Vagina (tissue), 2 donors: ENCODE data around the gene HECW1. TPM values are rescaled to one million over a fixed set of nuclear protein-coding genes. Genes with fewer than 3 reads are reported as not detected.
"Not testable (repeated sequence)": the region's sequence is repeated elsewhere in the genome, so short reads cannot be mapped to it uniquely, and the experiment has no call there.

Source experiments
- DNase-seq, 2 donors: peaks; one replicate each; pipeline ENCODE4 v3.0.0-alpha.2; 2017; ENCODE audit errors: extremely low spot score in 2 of 2
- H3K27ac ChIP-seq: fragments of 200-600 bp; sonication (generic); one replicate; pipeline ENCODE4 v1.5.1; 2019
- H3K27me3 ChIP-seq: fragments of 200-600 bp; sonication (generic); one replicate; pipeline ENCODE4 v1.5.1; 2019
- H3K36me3 ChIP-seq, 2 donors: fragments of 200-600 bp; sonication (generic); one replicate each; pipeline ENCODE4 v1.5.1; 2017 to 2019
- H3K4me1 ChIP-seq: fragments of 200-600 bp; sonication (generic); one replicate; pipeline ENCODE4 v1.5.1; 2019
- H3K4me3 ChIP-seq, 2 donors: fragments of 200-600 bp; sonication (generic); 1 replicate in 1 of 2; 2 replicates in 1 of 2; pipeline ENCODE4 v1.5.1; 2016 to 2019
- H3K9me3 ChIP-seq: fragments of 200-600 bp; sonication (generic); one replicate; pipeline ENCODE4 v1.5.1; 2019
- POLR2A ChIP-seq, 2 donors: fragments of 450-650 bp; IDR thresholded peaks; one replicate each; pipeline ENCODE4 v1.6.1; 2017; ENCODE audit warnings: antibody characterized with exemption in 2 of 2, mild to moderate bottlenecking in 2 of 2, moderate library complexity in 2 of 2
- POLR2AphosphoS5 ChIP-seq, 2 donors: sonication (generic); formaldehyde crosslinking; IDR thresholded peaks; one replicate each; pipeline ENCODE4 v1.9.0; 2017; ENCODE audit warnings: antibody characterized with exemption in 2 of 2, mild to moderate bottlenecking in 2 of 2, low read depth in 1 of 2; ENCODE audit not compliant: insufficient read depth in 1 of 2
- intact Hi-C: fragments of 100-400 bp; cut with DNase I; formaldehyde crosslinking; loops from one replicate; pipeline ENCODE4 v1.15.1; 2023
- total RNA-seq: library from RNA; depleted of rRNA; stranded (reverse); fragments of >200 nt; gene quantifications from one replicate; pipeline ENCODE4 v1.2.3, GENCODE V29; 2016
- TF ChIP-seq, protein P1 (sequence below), 3 experiments: fragments of 450-650 bp in 2 of 3; fragments of 200-600 bp in 1 of 3; sonication (generic) in 1 of 3; IDR thresholded peaks; one replicate each; pipeline ENCODE4 v1.5.1; 2017 to 2019; ENCODE audit warnings: antibody characterized with exemption in 3 of 3, mild to moderate bottlenecking in 2 of 3, moderate library complexity in 2 of 3

The HECW1 gene
- total RNA-seq, 1 donor from 2014 or later = 2.5 TPM

DNA sequence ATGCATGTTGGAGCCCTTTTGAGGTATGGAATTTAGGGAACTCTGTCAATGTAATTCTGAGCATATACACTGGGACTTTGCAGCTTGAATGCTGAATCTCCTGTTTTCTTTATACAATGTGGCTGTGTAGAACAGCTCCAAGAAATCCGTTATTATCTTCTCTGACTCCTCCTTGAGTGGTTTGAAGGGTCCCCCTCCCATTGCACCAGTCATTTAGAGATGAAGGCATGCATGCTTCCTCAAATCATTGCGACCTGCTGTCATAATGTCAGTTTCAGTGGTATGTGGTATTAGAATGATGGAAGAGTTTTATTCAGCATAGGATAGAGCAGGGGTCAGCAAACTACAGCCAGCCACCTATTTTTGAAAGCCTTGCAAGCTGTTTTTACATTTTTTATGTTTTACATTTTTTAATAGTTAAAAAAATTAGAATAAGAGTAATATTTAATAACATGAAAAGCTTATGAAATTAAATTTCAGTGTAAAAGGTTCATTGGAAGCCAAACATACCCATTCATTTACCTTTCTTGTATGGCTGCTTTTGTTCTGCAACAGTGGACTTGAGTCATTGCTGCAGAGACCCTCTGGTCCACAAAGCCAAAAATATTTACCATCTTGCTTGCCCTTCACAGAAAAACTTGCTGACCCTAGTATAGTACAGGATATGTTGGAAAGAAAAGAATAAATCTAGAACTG lies 478.6 kb downstream of the HECW1 start:
- no peaks in the 10 kb centered on the region for H3K9me3 ChIP-seq
- DNase-seq = no peak
- intact Hi-C loops = no loop called here
- peaks cover 33% of the 10 kb centered on the region for H3K4me1 ChIP-seq
- H3K4me3 ChIP-seq = no peak overlapping the region
- no peaks in the 10 kb centered on the region for H3K36me3 ChIP-seq
- no peaks in the 10 kb centered on the region for H3K27me3 ChIP-seq
- TF ChIP-seq POLR2AphosphoS5 (IDR thresholded peaks at IDR 0.05; ENCODE audit: insufficient read depth in 1 of 2, low read depth in 1 of 2) (no peak), POLR2A (IDR thresholded peaks at IDR 0.05) (no peak)
- TF ChIP-seq, protein P1, sequence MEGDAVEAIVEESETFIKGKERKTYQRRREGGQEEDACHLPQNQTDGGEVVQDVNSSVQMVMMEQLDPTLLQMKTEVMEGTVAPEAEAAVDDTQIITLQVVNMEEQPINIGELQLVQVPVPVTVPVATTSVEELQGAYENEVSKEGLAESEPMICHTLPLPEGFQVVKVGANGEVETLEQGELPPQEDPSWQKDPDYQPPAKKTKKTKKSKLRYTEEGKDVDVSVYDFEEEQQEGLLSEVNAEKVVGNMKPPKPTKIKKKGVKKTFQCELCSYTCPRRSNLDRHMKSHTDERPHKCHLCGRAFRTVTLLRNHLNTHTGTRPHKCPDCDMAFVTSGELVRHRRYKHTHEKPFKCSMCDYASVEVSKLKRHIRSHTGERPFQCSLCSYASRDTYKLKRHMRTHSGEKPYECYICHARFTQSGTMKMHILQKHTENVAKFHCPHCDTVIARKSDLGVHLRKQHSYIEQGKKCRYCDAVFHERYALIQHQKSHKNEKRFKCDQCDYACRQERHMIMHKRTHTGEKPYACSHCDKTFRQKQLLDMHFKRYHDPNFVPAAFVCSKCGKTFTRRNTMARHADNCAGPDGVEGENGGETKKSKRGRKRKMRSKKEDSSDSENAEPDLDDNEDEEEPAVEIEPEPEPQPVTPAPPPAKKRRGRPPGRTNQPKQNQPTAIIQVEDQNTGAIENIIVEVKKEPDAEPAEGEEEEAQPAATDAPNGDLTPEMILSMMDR (IDR thresholded peaks at IDR 0.05) = no peak
- no peak overlapping the region for H3K27ac ChIP-seq

DNA sequence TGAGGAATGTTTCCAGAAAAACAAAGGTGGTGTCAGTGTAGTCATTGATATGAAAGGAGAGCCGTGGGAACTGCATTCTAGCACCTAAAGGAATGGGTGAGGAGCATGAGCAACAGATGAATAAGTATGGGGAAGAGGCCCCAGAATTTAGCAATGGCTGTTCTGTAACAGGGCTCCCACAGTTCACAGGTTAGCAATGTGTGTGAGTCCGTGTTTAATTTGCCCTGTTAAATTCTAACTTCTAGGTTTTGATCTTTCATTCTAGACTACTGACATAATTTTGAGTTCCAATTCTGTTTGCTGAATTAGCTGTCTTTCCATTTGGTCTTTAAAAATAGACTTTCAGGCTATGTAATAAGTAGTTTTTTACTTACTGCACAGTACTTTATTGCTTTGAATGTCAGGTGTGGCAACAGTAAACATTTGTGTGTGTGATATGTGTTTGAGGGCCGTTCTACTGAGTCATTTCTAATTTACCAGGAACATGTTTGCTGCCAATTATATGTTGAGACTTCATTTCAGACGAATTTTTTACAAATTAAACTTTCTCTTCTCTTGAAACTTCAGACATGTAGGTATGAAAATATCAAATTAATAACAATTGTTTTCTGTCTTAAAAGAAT lies 479.2 kb downstream of the HECW1 start:
- intact Hi-C loops = no loop called here
- DNase-seq = no peak
- H3K4me1 ChIP-seq = peaks cover 29% of the 10 kb centered on the region
- no peaks in the 10 kb centered on the region for H3K27me3 ChIP-seq
- TF ChIP-seq POLR2A (IDR thresholded peaks at IDR 0.05) = no peak
- no peak for TF ChIP-seq POLR2AphosphoS5 (IDR thresholded peaks at IDR 0.05; ENCODE audit: insufficient read depth in 1 of 2, low read depth in 1 of 2)
- TF ChIP-seq, protein P1 (IDR thresholded peaks at IDR 0.05) = no peak
- H3K4me3 ChIP-seq = no peak overlapping the region
- H3K9me3 ChIP-seq = no peaks in the 10 kb centered on the region
- H3K27ac ChIP-seq = no peak overlapping the region
- peaks cover 0 to 1% of the 10 kb centered on the region in 2 donors for H3K36me3 ChIP-seq

DNA sequence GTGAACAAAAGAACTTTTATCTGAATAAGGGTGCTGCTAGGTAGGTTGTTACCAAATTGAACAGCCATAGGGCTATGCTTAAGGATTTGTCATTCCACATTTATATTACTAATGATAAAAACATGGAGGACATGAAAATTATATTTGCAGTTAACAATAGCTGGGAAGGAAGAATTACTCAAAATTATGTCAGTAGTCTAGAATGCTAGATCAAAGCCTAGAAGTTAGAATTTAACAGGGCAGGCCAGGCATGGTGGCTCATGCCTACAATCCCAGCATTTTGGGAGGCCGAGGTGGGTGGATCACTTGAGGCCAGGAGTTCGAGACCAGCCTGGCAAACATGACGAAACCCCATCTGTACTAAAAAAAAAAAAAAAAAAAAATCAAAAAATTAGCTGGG lies 479.9 kb downstream of the HECW1 start:
- intact Hi-C loops = no loop called here
- TF ChIP-seq POLR2A (IDR thresholded peaks at IDR 0.05) = no peak
- TF ChIP-seq, protein P1 (IDR thresholded peaks at IDR 0.05) = no peak
- TF ChIP-seq POLR2AphosphoS5 (IDR thresholded peaks at IDR 0.05; ENCODE audit: insufficient read depth in 1 of 2, low read depth in 1 of 2) = no peak
- Histone ChIP-seq H3K36me3 (peaks cover 0 to 8% of the 10 kb centered on the region in 2 donors), H3K9me3 (no peaks in the 10 kb centered on the region), H3K4me1 (peaks cover 29% of the 10 kb centered on the region), H3K27me3 (no peaks in the 10 kb centered on the region), H3K4me3 (no peak overlapping the region), H3K27ac (no peak overlapping the region)
- DNase-seq = no peak

DNA sequence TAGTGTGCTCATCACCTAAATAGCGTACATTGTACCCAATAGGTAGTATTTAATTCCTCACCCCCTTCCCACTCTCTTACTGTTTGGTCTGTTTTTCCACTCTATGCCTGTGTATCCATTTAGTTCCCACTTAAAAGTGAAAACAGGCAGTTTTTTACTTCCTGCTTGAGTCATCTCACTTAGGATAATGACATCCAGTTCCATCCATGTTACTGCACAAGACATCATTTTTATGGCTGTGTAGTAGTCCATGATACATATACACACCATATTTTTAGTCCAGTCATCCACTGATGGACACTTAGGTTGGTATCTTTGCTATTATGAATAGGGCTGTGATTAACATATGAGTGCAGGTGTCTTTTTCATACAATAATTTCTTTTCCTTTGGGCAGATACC lies 480.6 kb downstream of the HECW1 start:
- Histone ChIP-seq H3K27ac (no peak overlapping the region), H3K9me3 (no peaks in the 10 kb centered on the region), H3K36me3 (peaks cover 0 to 13% of the 10 kb centered on the region in 2 donors), H3K4me1 (peaks cover 28% of the 10 kb centered on the region), H3K27me3 (no peaks in the 10 kb centered on the region), H3K4me3 (no peak overlapping the region)
- intact Hi-C loops = no loop called here
- DNase-seq = no peak
- TF ChIP-seq POLR2A (IDR thresholded peaks at IDR 0.05) (no peak), POLR2AphosphoS5 (IDR thresholded peaks at IDR 0.05; ENCODE audit: insufficient read depth in 1 of 2, low read depth in 1 of 2) (no peak)
- TF ChIP-seq, protein P1 (IDR thresholded peaks at IDR 0.05) = no peak

DNA sequence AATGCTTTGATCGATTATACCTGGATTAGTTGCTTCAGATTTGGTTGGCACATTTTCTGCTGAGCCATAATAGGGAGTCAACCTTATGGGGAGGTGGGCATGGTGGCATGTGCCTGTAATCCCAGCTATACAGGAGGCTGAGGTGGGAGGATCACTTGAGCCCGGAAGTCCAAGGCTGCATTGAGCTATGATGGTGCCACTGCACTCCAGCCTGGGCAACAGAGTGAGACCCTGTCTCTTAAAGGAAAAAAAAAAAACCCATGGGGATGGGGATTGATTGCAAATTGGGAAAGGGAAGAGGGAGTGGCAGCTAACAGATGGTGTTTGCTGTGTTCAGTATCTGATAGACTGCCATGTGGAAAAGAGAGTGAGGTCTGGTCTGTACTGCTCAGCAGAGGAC lies 481.6 kb downstream of the HECW1 start:
- TF ChIP-seq POLR2AphosphoS5 (IDR thresholded peaks at IDR 0.05; ENCODE audit: insufficient read depth in 1 of 2, low read depth in 1 of 2) (no peak), POLR2A (IDR thresholded peaks at IDR 0.05) (no peak)
- TF ChIP-seq, protein P1 (IDR thresholded peaks at IDR 0.05) = no peak
- Histone ChIP-seq H3K4me1 (peaks cover 18% of the 10 kb centered on the region), H3K27me3 (no peaks in the 10 kb centered on the region), H3K36me3 (peaks cover 0 to 23% of the 10 kb centered on the region in 2 donors), H3K4me3 (no peak overlapping the region), H3K9me3 (no peaks in the 10 kb centered on the region), H3K27ac (no peak overlapping the region)
- no peak for DNase-seq
- intact Hi-C loops = no loop called here

DNA sequence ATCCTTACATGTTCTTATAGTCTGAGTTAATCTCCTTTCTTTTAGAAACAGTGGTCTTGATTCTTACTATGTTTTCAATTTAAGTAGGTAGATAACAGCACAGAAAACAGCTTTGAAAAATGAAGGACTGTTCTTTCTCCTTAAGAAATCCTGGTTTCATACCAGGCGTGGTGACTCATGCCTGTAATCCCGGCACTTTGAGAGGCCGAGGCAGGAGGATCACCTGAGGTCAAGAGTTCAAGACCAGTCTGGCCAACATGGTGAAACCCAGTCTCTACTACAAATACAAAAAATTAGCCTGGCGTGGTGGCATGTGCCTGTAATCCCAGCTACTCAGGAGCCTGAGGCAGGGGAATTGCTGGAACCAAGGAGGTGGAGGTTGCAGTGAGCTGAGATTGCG lies 484.0 kb downstream of the HECW1 start:
- DNase-seq, H3K4me3 ChIP-seq, H3K9me3 ChIP-seq, intact Hi-C loops, H3K27ac ChIP-seq, H3K27me3 ChIP-seq: not testable (repeated sequence)
- Histone ChIP-seq H3K36me3 (peaks cover 0 to 32% of the 10 kb centered on the region in 2 donors), H3K4me1 (peaks cover 13% of the 10 kb centered on the region)
